HepG2 (cell line): ENCODE data around the gene CCT6A. TPM values are rescaled to one million over a fixed set of nuclear protein-coding genes. Genes with fewer than 3 reads are reported as not detected.

Experiments used
- CHD4 ChIP-seq: fragments of 200-600 bp; sonication (generic); IDR thresholded peaks from 2 replicates; pipeline ENCODE4 v1.7.0; 2017; ENCODE audit warnings: mild to moderate bottlenecking, low read length, borderline replicate concordance
- NR2F1 ChIP-seq, 2 experiments: fragments of 450-650 bp in 1 of 2; formaldehyde crosslinking in 1 of 2; IDR thresholded peaks; 2 replicates each; pipeline versions ENCODE4 v1.5.0 to v1.6.1; 2016 to 2020; ENCODE audit warnings: mild to moderate bottlenecking in 1 of 2, missing compliant biosample characterization in 1 of 2, missing genetic modification reagents in 1 of 2, moderate library complexity in 1 of 2
- PPARG ChIP-seq: conservative IDR thresholded peaks from 2 replicates; pipeline ENCODE4 v1.6.1; 2016; ENCODE audit warnings: missing biosample characterization, missing genetic modification reagents
- SP5 ChIP-seq: IDR thresholded peaks from 2 replicates; pipeline ENCODE4 v1.6.1; 2016; ENCODE audit warnings: low read depth, borderline replicate concordance
- SRSF4 ChIP-seq: fragments of 200-400 bp; formaldehyde crosslinking; IDR thresholded peaks from one replicate; pipeline ENCODE4 v1.6.1; 2018; ENCODE audit warnings: mild to moderate bottlenecking, low read depth, low read length, moderate library complexity; ENCODE audit not compliant: poor library complexity, severe bottlenecking
- SSRP1 ChIP-seq: IDR thresholded peaks from 2 replicates; pipeline ENCODE4 v1.6.1; 2016; ENCODE audit warnings: control low read depth
- ZNF205 ChIP-seq: IDR thresholded peaks from 2 replicates; pipeline ENCODE4 v1.6.1; 2018; ENCODE audit warnings: missing biosample characterization, missing genetic modification reagents
- polyA plus RNA-seq, 8 experiments: library from polyadenylated mRNA; depleted of rRNA in 3 of 8; stranded (reverse) in 7 of 8; unstranded in 1 of 8; fragments of >200 nt; fragmentation: Illumina TruSeq in 4 of 8; extraction: Trizol in 4 of 8; gene quantifications; 2 replicates each; pipeline versions ENCODE4 v1.2.1 to v1.2.3, GENCODE V29; 2011 to 2016; ENCODE audit warnings: low read depth in 4 of 8, missing spikeins in 1 of 8, mixed read lengths in 1 of 8; ENCODE audit not compliant: insufficient read depth in 1 of 8
- total RNA-seq, 5 experiments: library from RNA; depleted of rRNA; stranded (reverse); fragments of >200 nt; fragmentation: Illumina TruSeq; extraction: Trizol; gene quantifications; 2 replicates each; pipeline ENCODE4 v1.2.3, GENCODE V29; 2016; ENCODE audit warnings: low read depth in 1 of 5
- TF ChIP-seq, protein P1 (sequence below): sonication (generic); formaldehyde crosslinking; IDR thresholded peaks from 2 replicates; pipeline ENCODE4 v1.5.1; 2020; ENCODE audit warnings: missing genetic modification reagents, mild to moderate bottlenecking, borderline replicate concordance
- TF ChIP-seq, protein P2 (sequence below): IDR thresholded peaks from 2 replicates; pipeline ENCODE4 v1.6.1; 2012; ENCODE audit warnings: low read depth, low read length, improper control_type of control experiment
- TF ChIP-seq, protein P3 (sequence below): sonication (generic); formaldehyde crosslinking; IDR thresholded peaks from 2 replicates; pipeline ENCODE4 v1.5.0; 2020; ENCODE audit warnings: mild to moderate bottlenecking, missing genetic modification reagents
- TF ChIP-seq, protein P4 (sequence below): sonication (generic); formaldehyde crosslinking; IDR thresholded peaks from 2 replicates; pipeline ENCODE4 v1.4.0; 2020; ENCODE audit warnings: missing genetic modification reagents, borderline replicate concordance
- TF ChIP-seq, protein P5 (sequence below): sonication (generic); formaldehyde crosslinking; IDR thresholded peaks from 2 replicates; pipeline ENCODE4 v1.5.0; 2020; ENCODE audit warnings: missing genetic modification reagents
- TF ChIP-seq, protein P6 (sequence below): sonication (generic); formaldehyde crosslinking; IDR thresholded peaks from 2 replicates; pipeline ENCODE4 v1.4.0; 2020; ENCODE audit warnings: missing genetic modification reagents

The CCT6A gene
- total and polyA plus RNA-seq, 2 of the 13 experiments (the other 11 are each of a cell fraction or from before 2014, with no cell fraction given) = 219 to 292 TPM

DNA sequence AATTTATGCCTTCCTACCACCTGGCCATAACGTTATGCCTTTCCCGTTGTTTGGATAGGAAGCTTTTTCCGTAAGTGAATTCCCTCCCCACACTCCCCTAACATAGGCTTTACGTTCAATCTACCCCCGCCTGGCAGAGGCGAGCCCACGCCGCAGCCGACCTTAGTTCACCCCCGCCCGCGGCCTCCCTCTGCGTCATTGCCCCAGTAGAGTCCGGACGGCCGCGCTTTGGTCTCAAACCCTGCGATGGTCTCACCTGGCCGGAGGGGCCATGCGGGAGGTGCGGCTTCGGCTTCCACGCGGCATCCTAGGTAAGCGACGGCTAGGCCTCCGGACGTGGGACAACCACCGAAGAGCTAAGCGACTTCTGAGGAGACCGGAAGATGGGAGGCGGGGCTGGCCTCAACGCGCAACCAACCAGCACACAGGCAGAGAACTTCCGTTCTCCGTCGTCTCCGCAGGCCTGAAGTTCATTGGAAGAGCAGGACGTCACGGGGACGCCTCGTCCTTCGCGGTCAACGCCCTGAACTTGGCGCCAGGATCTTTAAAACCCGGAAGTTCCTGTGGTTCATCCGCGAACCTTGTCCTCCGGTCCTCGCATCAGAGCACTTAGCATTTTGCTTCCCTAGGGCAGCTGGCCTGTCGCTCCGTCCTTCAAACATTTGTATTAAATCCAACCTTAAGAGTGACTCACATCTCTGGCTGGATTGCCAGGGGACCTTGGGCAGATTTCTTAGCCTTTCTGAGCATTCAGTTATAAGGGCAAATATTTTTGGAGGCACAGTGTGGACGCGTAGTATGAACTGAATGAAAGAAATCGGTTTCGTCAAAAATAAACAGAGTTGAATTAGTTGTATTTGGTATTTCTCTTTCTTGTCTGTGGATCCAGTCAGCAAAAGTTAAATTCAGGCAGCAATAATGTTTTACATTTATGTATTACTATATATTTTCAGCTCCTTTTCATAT, 54.8 kb downstream of the CCT6A start, which contains the start of gene CHCHD2 (continued):
- TF ChIP-seq, protein P1, sequence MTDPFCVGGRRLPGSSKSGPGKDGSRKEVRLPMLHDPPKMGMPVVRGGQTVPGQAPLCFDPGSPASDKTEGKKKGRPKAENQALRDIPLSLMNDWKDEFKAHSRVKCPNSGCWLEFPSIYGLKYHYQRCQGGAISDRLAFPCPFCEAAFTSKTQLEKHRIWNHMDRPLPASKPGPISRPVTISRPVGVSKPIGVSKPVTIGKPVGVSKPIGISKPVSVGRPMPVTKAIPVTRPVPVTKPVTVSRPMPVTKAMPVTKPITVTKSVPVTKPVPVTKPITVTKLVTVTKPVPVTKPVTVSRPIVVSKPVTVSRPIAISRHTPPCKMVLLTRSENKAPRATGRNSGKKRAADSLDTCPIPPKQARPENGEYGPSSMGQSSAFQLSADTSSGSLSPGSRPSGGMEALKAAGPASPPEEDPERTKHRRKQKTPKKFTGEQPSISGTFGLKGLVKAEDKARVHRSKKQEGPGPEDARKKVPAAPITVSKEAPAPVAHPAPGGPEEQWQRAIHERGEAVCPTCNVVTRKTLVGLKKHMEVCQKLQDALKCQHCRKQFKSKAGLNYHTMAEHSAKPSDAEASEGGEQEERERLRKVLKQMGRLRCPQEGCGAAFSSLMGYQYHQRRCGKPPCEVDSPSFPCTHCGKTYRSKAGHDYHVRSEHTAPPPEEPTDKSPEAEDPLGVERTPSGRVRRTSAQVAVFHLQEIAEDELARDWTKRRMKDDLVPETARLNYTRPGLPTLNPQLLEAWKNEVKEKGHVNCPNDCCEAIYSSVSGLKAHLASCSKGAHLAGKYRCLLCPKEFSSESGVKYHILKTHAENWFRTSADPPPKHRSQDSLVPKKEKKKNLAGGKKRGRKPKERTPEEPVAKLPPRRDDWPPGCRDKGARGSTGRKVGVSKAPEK (CRISPR knock-in tag) = no peak
- TF ChIP-seq, protein P2, sequence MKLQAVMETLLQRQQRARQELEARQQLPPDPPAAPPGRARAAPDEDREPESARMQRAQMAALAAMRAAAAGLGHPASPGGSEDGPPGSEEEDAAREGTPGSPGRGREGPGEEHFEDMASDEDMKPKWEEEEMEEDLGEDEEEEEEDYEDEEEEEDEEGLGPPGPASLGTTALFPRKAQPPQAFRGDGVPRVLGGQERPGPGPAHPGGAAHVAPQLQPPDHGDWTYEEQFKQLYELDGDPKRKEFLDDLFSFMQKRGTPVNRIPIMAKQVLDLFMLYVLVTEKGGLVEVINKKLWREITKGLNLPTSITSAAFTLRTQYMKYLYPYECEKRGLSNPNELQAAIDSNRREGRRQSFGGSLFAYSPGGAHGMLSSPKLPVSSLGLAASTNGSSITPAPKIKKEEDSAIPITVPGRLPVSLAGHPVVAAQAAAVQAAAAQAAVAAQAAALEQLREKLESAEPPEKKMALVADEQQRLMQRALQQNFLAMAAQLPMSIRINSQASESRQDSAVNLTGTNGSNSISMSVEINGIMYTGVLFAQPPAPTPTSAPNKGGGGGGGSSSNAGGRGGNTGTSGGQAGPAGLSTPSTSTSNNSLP = peak; percentile 43; the same call in 1 of the 2 replicates
- TF ChIP-seq NR2F1 (CRISPR knock-in tag; IDR thresholded peaks at IDR 0.05) (no peak), PPARG (CRISPR knock-in tag) (no peak), ZNF205 (CRISPR knock-in tag) (0 out of 2 replicates have a peak, but pooled peaks have one; percentile 51), SRSF4 (no peak), SSRP1 (CRISPR knock-in tag) (no peak), SP5 (CRISPR knock-in tag) (0 out of 2 replicates have a peak, but pooled peaks have one; percentile 16), CHD4 (no peak)
- TF ChIP-seq, protein P3, sequence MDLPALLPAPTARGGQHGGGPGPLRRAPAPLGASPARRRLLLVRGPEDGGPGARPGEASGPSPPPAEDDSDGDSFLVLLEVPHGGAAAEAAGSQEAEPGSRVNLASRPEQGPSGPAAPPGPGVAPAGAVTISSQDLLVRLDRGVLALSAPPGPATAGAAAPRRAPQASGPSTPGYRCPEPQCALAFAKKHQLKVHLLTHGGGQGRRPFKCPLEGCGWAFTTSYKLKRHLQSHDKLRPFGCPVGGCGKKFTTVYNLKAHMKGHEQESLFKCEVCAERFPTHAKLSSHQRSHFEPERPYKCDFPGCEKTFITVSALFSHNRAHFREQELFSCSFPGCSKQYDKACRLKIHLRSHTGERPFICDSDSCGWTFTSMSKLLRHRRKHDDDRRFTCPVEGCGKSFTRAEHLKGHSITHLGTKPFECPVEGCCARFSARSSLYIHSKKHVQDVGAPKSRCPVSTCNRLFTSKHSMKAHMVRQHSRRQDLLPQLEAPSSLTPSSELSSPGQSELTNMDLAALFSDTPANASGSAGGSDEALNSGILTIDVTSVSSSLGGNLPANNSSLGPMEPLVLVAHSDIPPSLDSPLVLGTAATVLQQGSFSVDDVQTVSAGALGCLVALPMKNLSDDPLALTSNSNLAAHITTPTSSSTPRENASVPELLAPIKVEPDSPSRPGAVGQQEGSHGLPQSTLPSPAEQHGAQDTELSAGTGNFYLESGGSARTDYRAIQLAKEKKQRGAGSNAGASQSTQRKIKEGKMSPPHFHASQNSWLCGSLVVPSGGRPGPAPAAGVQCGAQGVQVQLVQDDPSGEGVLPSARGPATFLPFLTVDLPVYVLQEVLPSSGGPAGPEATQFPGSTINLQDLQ (CRISPR knock-in tag) = no peak
- TF ChIP-seq, protein P4, sequence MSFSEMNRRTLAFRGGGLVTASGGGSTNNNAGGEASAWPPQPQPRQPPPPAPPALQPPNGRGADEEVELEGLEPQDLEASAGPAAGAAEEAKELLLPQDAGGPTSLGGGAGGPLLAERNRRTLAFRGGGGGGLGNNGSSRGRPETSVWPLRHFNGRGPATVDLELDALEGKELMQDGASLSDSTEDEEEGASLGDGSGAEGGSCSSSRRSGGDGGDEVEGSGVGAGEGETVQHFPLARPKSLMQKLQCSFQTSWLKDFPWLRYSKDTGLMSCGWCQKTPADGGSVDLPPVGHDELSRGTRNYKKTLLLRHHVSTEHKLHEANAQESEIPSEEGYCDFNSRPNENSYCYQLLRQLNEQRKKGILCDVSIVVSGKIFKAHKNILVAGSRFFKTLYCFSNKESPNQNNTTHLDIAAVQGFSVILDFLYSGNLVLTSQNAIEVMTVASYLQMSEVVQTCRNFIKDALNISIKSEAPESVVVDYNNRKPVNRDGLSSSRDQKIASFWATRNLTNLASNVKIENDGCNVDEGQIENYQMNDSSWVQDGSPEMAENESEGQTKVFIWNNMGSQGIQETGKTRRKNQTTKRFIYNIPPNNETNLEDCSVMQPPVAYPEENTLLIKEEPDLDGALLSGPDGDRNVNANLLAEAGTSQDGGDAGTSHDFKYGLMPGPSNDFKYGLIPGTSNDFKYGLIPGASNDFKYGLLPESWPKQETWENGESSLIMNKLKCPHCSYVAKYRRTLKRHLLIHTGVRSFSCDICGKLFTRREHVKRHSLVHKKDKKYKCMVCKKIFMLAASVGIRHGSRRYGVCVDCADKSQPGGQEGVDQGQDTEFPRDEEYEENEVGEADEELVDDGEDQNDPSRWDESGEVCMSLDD (CRISPR knock-in tag) = no peak
- TF ChIP-seq, protein P5, sequence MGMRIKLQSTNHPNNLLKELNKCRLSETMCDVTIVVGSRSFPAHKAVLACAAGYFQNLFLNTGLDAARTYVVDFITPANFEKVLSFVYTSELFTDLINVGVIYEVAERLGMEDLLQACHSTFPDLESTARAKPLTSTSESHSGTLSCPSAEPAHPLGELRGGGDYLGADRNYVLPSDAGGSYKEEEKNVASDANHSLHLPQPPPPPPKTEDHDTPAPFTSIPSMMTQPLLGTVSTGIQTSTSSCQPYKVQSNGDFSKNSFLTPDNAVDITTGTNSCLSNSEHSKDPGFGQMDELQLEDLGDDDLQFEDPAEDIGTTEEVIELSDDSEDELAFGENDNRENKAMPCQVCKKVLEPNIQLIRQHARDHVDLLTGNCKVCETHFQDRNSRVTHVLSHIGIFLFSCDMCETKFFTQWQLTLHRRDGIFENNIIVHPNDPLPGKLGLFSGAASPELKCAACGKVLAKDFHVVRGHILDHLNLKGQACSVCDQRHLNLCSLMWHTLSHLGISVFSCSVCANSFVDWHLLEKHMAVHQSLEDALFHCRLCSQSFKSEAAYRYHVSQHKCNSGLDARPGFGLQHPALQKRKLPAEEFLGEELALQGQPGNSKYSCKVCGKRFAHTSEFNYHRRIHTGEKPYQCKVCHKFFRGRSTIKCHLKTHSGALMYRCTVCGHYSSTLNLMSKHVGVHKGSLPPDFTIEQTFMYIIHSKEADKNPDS (CRISPR knock-in tag) = no peak
- TF ChIP-seq, protein P6, sequence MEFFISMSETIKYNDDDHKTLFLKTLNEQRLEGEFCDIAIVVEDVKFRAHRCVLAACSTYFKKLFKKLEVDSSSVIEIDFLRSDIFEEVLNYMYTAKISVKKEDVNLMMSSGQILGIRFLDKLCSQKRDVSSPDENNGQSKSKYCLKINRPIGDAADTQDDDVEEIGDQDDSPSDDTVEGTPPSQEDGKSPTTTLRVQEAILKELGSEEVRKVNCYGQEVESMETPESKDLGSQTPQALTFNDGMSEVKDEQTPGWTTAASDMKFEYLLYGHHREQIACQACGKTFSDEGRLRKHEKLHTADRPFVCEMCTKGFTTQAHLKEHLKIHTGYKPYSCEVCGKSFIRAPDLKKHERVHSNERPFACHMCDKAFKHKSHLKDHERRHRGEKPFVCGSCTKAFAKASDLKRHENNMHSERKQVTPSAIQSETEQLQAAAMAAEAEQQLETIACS (CRISPR knock-in tag) = no peak
